ENCODE results near the gene ROBO2. TPM values are rescaled to one million over a fixed set of nuclear protein-coding genes. Genes with fewer than 3 reads are reported as not detected.

Gene ROBO2
- total RNA-seq, 6 donors from 2014 or later: 12.0 to 29.1 (median 14.0) TPM

DNA sequence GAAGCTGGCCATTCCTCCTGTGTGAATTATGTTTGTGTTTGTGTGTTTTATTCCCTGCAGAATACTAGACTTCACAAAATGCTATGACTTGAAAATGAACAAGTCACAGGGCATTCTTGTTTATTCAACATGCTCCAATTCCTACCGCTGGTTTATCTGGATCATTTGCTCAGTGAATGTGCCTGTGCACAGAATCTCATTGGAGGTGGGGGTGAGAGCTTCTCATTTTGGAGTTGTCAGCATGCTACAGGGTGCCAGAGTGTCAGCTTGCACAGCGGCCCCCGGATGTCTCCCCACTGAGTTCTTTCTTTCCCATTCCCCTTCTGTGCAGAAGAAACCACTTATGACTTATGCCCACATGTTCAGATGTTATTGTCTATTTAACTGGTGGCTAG is 428.7 kb downstream of the ROBO2 start:
- no peak for TF ChIP-seq POLR2AphosphoS5 (IDR thresholded peaks at IDR 0.05)
- no peak for TF ChIP-seq EP300 (IDR thresholded peaks at IDR 0.05)
- TF ChIP-seq POLR2A (IDR thresholded peaks at IDR 0.05): no peak
- TF ChIP-seq, protein P1, sequence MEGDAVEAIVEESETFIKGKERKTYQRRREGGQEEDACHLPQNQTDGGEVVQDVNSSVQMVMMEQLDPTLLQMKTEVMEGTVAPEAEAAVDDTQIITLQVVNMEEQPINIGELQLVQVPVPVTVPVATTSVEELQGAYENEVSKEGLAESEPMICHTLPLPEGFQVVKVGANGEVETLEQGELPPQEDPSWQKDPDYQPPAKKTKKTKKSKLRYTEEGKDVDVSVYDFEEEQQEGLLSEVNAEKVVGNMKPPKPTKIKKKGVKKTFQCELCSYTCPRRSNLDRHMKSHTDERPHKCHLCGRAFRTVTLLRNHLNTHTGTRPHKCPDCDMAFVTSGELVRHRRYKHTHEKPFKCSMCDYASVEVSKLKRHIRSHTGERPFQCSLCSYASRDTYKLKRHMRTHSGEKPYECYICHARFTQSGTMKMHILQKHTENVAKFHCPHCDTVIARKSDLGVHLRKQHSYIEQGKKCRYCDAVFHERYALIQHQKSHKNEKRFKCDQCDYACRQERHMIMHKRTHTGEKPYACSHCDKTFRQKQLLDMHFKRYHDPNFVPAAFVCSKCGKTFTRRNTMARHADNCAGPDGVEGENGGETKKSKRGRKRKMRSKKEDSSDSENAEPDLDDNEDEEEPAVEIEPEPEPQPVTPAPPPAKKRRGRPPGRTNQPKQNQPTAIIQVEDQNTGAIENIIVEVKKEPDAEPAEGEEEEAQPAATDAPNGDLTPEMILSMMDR (IDR thresholded peaks at IDR 0.05): no peak
- Histone ChIP-seq H3K9me3 (no peaks in the 10 kb centered on the region), H3K27ac (peak overlapping the region in 2 of 4 donors; percentile 13 to 37), H3K4me1 (peaks cover 0 to 15% (median 0%) of the 10 kb centered on the region in 4 donors), H3K27me3 (no peaks in the 10 kb centered on the region), H3K4me3 (no peak overlapping the region), H3K36me3 (no peaks in the 10 kb centered on the region)
- no peak for ATAC-seq (ENCODE audit: low FRiP score in 2 of 2)
- DNase-seq: no peak
- WGBS, 2 donors: 71 to 75% methylated on average over 3 of the region's 3 CpGs

DNA sequence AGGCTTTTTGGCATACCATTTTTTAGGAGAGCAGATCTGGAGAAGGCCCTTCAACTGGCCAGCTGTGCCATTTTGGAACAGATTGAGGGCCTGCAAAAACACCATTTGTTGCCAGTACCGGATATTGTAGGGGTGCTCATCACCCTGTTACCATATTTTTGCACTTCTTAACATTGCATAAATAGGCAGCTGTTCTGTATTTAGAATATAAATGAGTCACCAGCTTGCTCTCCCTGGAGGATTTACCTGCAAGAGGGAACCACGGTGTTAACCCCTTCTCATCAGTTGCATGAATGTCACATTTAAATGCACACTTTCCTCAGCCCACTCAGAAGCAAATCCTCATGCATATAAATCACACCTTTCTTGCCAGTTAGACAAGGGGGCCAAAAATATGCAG is 435.6 kb downstream of the ROBO2 start:
- Histone ChIP-seq H3K4me1 (no peaks in the 10 kb centered on the region), H3K27me3 (no peaks in the 10 kb centered on the region), H3K36me3 (no peaks in the 10 kb centered on the region), H3K4me3 (no peak overlapping the region), H3K27ac (no peak overlapping the region), H3K9me3 (no peaks in the 10 kb centered on the region)
- TF ChIP-seq, protein P1 (IDR thresholded peaks at IDR 0.05): no peak
- TF ChIP-seq EP300 (IDR thresholded peaks at IDR 0.05) (no peak), POLR2A (IDR thresholded peaks at IDR 0.05) (no peak)
- ATAC-seq (ENCODE audit: low FRiP score in 2 of 2): no peak
- WGBS, 2 donors: 38 to 45% methylated on average over 2 of the region's 2 CpGs
- DNase-seq: no peak

DNA sequence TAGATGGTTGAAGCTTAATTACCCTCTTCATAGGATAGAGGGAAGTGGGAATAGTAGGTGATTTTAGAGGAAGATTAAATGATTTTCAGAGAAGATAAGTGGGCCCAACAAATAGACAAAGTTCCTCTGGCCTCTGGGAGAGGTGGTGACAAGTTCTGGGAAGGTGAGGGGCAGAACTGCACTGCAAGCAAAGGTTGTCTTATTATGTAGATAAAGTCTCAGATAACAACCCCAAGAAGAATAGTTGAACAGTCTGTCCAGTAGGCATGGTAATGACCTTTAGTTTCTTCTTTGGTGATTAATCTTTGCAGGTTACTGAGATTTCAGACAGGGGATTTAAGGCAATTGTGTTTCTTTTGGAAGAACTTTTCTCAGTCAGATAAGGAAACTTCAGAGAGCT is 439.1 kb downstream of the ROBO2 start:
- TF ChIP-seq EP300 (IDR thresholded peaks at IDR 0.05) (no peak), POLR2A (IDR thresholded peaks at IDR 0.05) (no peak), POLR2AphosphoS5 (IDR thresholded peaks at IDR 0.05) (no peak)
- TF ChIP-seq, protein P1 (IDR thresholded peaks at IDR 0.05): no peak
- Histone ChIP-seq H3K27ac (no peak overlapping the region), H3K4me3 (no peak overlapping the region)

DNA sequence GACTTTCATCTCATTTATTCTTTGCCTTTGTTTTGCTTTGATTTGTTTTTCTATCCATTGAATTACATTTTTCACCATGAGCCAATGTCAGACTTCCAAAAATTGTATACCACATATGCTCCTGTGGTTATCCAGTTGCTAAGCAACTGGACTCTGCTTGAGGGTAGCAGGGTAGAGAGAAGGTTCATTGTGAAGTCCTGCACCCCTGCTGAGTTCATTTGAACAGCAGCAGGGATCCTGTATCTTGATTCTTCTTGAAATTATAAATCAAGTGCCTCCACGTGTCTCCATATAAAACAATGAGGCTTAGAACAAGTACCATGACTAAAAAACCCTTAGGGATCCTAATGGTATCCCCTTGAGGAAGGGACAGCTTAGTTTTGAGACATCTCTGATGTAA is 449.3 kb downstream of the ROBO2 start:
- ATAC-seq (ENCODE audit: low FRiP score in 2 of 2) (no peak), DNase-seq (no peak)
- no peaks in the 10 kb centered on the region for H3K36me3 ChIP-seq
- 67% methylated on average over 1 of the region's 1 CpG for WGBS, 2 donors
- no peaks in the 10 kb centered on the region for H3K27me3 ChIP-seq
- TF ChIP-seq POLR2A (IDR thresholded peaks at IDR 0.05) (no peak), POLR2AphosphoS5 (IDR thresholded peaks at IDR 0.05) (no peak), EP300 (IDR thresholded peaks at IDR 0.05) (no peak)
- TF ChIP-seq, protein P1 (IDR thresholded peaks at IDR 0.05): no peak
- H3K27ac ChIP-seq: no peak overlapping the region
- H3K4me3 ChIP-seq: no peak overlapping the region
- peaks cover 0 to 6% (median 2%) of the 10 kb centered on the region in 4 donors for H3K9me3 ChIP-seq
- no peaks in the 10 kb centered on the region for H3K4me1 ChIP-seq

More for the DNA sequence above, 439.1 kb downstream of the ROBO2 start:
- H3K9me3 ChIP-seq: no peaks in the 10 kb centered on the region
- no peaks in the 10 kb centered on the region for H3K36me3 ChIP-seq
- no peaks in the 10 kb centered on the region for H3K4me1 ChIP-seq
- no peak for DNase-seq
- ATAC-seq (ENCODE audit: low FRiP score in 2 of 2): no peak
- no peaks in the 10 kb centered on the region for H3K27me3 ChIP-seq

DNA sequence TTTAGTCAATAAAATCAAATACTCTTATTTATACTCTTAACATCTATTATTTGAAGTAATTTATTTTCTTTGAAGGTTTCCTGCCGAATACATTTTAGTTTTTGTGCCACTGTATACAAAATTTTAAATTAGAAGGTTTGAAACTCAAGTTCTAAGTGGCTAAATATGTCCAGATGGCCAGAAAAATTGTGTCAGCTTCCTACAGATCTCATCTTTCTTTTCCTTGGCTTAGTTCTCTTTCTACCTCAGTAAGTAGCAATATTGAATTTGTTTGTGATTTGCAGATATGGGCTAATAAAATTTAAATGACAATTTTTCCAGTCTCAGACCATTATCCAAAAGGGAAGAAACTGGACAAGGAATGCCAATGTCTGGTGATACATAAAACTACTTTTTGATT is 452.1 kb downstream of the ROBO2 start:
- Histone ChIP-seq H3K27ac (no peak overlapping the region), H3K27me3 (no peaks in the 10 kb centered on the region), H3K9me3 (no peaks in the 10 kb centered on the region), H3K4me1 (no peaks in the 10 kb centered on the region), H3K4me3 (no peak overlapping the region), H3K36me3 (no peaks in the 10 kb centered on the region)
- TF ChIP-seq POLR2AphosphoS5 (IDR thresholded peaks at IDR 0.05) (no peak), EP300 (IDR thresholded peaks at IDR 0.05) (no peak), POLR2A (IDR thresholded peaks at IDR 0.05) (no peak)
- TF ChIP-seq, protein P1 (IDR thresholded peaks at IDR 0.05): no peak
- ATAC-seq (ENCODE audit: low FRiP score in 2 of 2) (no peak), DNase-seq (no peak)
- 44 to 72% methylated on average over 1 of the region's 1 CpG for WGBS, 2 donors
